Mucosa of rectum (tissue), 2 donors: ENCODE results near the gene HOTAIR.

Source experiments
- H3K27ac ChIP-seq, 2 donors: one replicate each; pipeline ENCODE4 v1.7.0; 2013; ENCODE audit warnings: inconsistent platforms in 2 of 2, low read depth in 2 of 2, low read length in 2 of 2
- H3K27me3 ChIP-seq, 2 donors: one replicate each; pipeline ENCODE4 v1.7.0; 2013; ENCODE audit warnings: low read length in 2 of 2; ENCODE audit not compliant: control insufficient read depth in 2 of 2, insufficient read depth in 2 of 2
- H3K36me3 ChIP-seq, 2 donors: one replicate each; pipeline ENCODE4 v1.7.0; 2013; ENCODE audit warnings: low read length in 2 of 2; ENCODE audit not compliant: control insufficient read depth in 2 of 2, insufficient read depth in 2 of 2
- H3K4me1 ChIP-seq, 2 donors: one replicate each; pipeline ENCODE4 v1.7.0; 2013; ENCODE audit warnings: low read length in 2 of 2, mild to moderate bottlenecking in 1 of 2; ENCODE audit not compliant: control insufficient read depth in 2 of 2, insufficient read depth in 2 of 2
- H3K4me3 ChIP-seq, 2 donors: one replicate each; pipeline ENCODE4 v1.7.0; 2013; ENCODE audit warnings: low read length in 2 of 2
- H3K9ac ChIP-seq, 2 donors: one replicate each; pipeline ENCODE4 v1.7.0; 2013; ENCODE audit warnings: low read length in 2 of 2, low read depth in 1 of 2, mild to moderate bottlenecking in 1 of 2
- H3K9me3 ChIP-seq, 2 donors: one replicate each; pipeline ENCODE4 v1.7.0; 2013; ENCODE audit warnings: low read length in 2 of 2; ENCODE audit not compliant: control insufficient read depth in 2 of 2
- donor health status: healthy.
- donor health status: Normal muscosa, but diverticular disease.

HOTAIR gene

GRCh38 chr12:53972722-53973235 lies 2.0 kb downstream of the HOTAIR start, which contains the start of gene HOXC11:
TSS of gene HOXC11 (plus strand) at chr12:53973126. CDS start at chr12:53973242, 116 bp downstream.
- Histone ChIP-seq H3K27ac (no peak within 1 kb of the TSS), H3K9me3 (peaks cover 0 to 9% of the 10 kb centered on the region in 2 donors), H3K9ac (no peak within 1 kb of the TSS), H3K36me3 (no peaks in the 10 kb centered on the region), H3K4me1 (no peaks in the 10 kb centered on the region), H3K4me3 (no peak within 1 kb of the TSS), H3K27me3 (peaks cover 74 to 85% of the 10 kb centered on the region in 2 donors)

GRCh38 chr12:53972152-53972702 lies 2.5 kb downstream of the HOTAIR start:
- Histone ChIP-seq H3K27ac (no peak overlapping the region), H3K4me3 (no peak overlapping the region)

GRCh38 chr12:53971686-53972085 lies 3.1 kb downstream of the HOTAIR start:
- H3K27ac ChIP-seq: no peak overlapping the region
- H3K36me3 ChIP-seq: no peaks in the 10 kb centered on the region
- H3K9ac ChIP-seq: no peak overlapping the region
- peaks cover 74 to 87% of the 10 kb centered on the region in 2 donors for H3K27me3 ChIP-seq
- H3K4me1 ChIP-seq: no peaks in the 10 kb centered on the region
- peaks cover 0 to 9% of the 10 kb centered on the region in 2 donors for H3K9me3 ChIP-seq
- no peak overlapping the region for H3K4me3 ChIP-seq

More at GRCh38 chr12:53972152-53972702, 2.5 kb downstream of the HOTAIR start:
- Histone ChIP-seq H3K27me3 (peaks cover 74 to 86% of the 10 kb centered on the region in 2 donors), H3K4me1 (no peaks in the 10 kb centered on the region), H3K9me3 (peaks cover 0 to 9% of the 10 kb centered on the region in 2 donors), H3K9ac (no peak overlapping the region), H3K36me3 (no peaks in the 10 kb centered on the region)

GRCh38 chr12:53971129-53971528 lies 3.6 kb downstream of the HOTAIR start:
- Histone ChIP-seq H3K27ac (no peak overlapping the region), H3K36me3 (no peaks in the 10 kb centered on the region), H3K4me3 (no peak overlapping the region), H3K9me3 (peaks cover 0 to 9% of the 10 kb centered on the region in 2 donors), H3K4me1 (peaks cover 0 to 3% of the 10 kb centered on the region in 2 donors), H3K27me3 (peaks cover 75 to 87% of the 10 kb centered on the region in 2 donors), H3K9ac (no peak overlapping the region)

- H3K9me3 ChIP-seq: peaks cover 0 to 6% of the 10 kb centered on the region in 2 donors
- no peaks in the 10 kb centered on the region for H3K36me3 ChIP-seq
- H3K4me1 ChIP-seq: peaks cover 0 to 3% of the 10 kb centered on the region in 2 donors
- no peak overlapping the region for H3K9ac ChIP-seq
- H3K27me3 ChIP-seq: peaks cover 74 to 86% of the 10 kb centered on the region in 2 donors
- no peak overlapping the region for H3K4me3 ChIP-seq
- no peak overlapping the region for H3K27ac ChIP-seq
These were observed 4.3 kb downstream of the HOTAIR start for GRCh38 chr12:53970451-53970850.

- H3K27me3 ChIP-seq: peaks cover 81 to 92% of the 10 kb centered on the region in 2 donors
- H3K9ac ChIP-seq: no peak overlapping the region
- no peaks in the 10 kb centered on the region for H3K36me3 ChIP-seq
- no peak overlapping the region for H3K27ac ChIP-seq
- H3K4me1 ChIP-seq: peaks cover 0 to 3% of the 10 kb centered on the region in 2 donors
- peaks cover 0 to 6% of the 10 kb centered on the region in 2 donors for H3K9me3 ChIP-seq
- H3K4me3 ChIP-seq: no peak overlapping the region
These were observed 5.0 kb downstream of the HOTAIR start for GRCh38 chr12:53969588-53970259.

GRCh38 chr12:53968214-53969127 lies 6.3 kb downstream of the HOTAIR start:
- Histone ChIP-seq H3K9me3 (peaks cover 0 to 6% of the 10 kb centered on the region in 2 donors), H3K36me3 (no peaks in the 10 kb centered on the region), H3K4me3 (no peak overlapping the region), H3K4me1 (peaks cover 0 to 3% of the 10 kb centered on the region in 2 donors), H3K27ac (no peak overlapping the region), H3K27me3 (peaks cover 92 to 98% of the 10 kb centered on the region in 2 donors), H3K9ac (no peak overlapping the region)

GRCh38 chr12:53967421-53967925 lies 7.3 kb downstream of the HOTAIR start:
- H3K27ac ChIP-seq: no peak overlapping the region

GRCh38 chr12:53966385-53967133 lies 8.2 kb downstream of the HOTAIR start:
- Histone ChIP-seq H3K4me1 (peaks cover 0 to 3% of the 10 kb centered on the region in 2 donors), H3K9ac (no peak overlapping the region), H3K4me3 (no peak overlapping the region), H3K27me3 (peaks cover 95 to 98% of the 10 kb centered on the region in 2 donors), H3K9me3 (no peaks in the 10 kb centered on the region), H3K36me3 (no peaks in the 10 kb centered on the region), H3K27ac (no peak overlapping the region)

More at GRCh38 chr12:53967421-53967925, 7.3 kb downstream of the HOTAIR start:
- H3K4me1 ChIP-seq: peaks cover 0 to 3% of the 10 kb centered on the region in 2 donors
- H3K36me3 ChIP-seq: no peaks in the 10 kb centered on the region
- H3K4me3 ChIP-seq: no peak overlapping the region
- peaks cover 95 to 98% of the 10 kb centered on the region in 2 donors for H3K27me3 ChIP-seq
- H3K9ac ChIP-seq: no peak overlapping the region
- no peaks in the 10 kb centered on the region for H3K9me3 ChIP-seq
